ENCODE results near the gene KRTAP16-1. TPM values are rescaled to one million over a fixed set of nuclear protein-coding genes. Genes with fewer than 3 reads are reported as not detected.

The KRTAP16-1 gene
- total and polyA plus RNA-seq, 4 donors = not detected

- intact Hi-C loops (cut with DNase I) = no loop called here
These were observed 41.4 kb downstream of the KRTAP16-1 start for GRCh38 chr17:41267711-41268110.

GRCh38 chr17:41265078-41265477 is 44.0 kb downstream of the KRTAP16-1 start, which contains the start of gene KRTAP9-6:
TSS of gene KRTAP9-6 (plus strand) at chr17:41265378. CDS start at chr17:41265378, 0 bp downstream.
- intact Hi-C loops (cut with DNase I) = no loop called here
- Histone ChIP-seq H3K4me3 (ENCODE audit: low read length in 2 of 2) (no peak within 1 kb of the TSS), H3K4me1 (ENCODE audit: control insufficient read depth in 1 of 2, insufficient read depth in 2 of 2, low read length in 2 of 2) (no peaks in the 10 kb centered on the region), H3K27ac (ENCODE audit: low read depth in 1 of 2, low read length in 2 of 2) (no peak within 1 kb of the TSS), H3K27me3 (ENCODE audit: control insufficient read depth in 1 of 2, insufficient read depth in 2 of 2, low read length in 1 of 2) (no peaks in the 10 kb centered on the region), H3K36me3 (ENCODE audit: control insufficient read depth in 1 of 2, insufficient read depth in 2 of 2, low read length in 1 of 2) (no peaks in the 10 kb centered on the region), H3K9me3 (ENCODE audit: control insufficient read depth, low read length) (no peaks in the 10 kb centered on the region)
- DNase-seq (no peak), ATAC-seq (ENCODE audit: low FRiP score) (no peak)
- 57% methylated on average over 2 of the region's 2 CpGs for WGBS, 2 donors

More at GRCh38 chr17:41267711-41268110, 41.4 kb downstream of the KRTAP16-1 start:
- Histone ChIP-seq H3K4me1 (ENCODE audit: control insufficient read depth in 1 of 2, insufficient read depth in 2 of 2, low read length in 2 of 2) (no peaks in the 10 kb centered on the region), H3K9me3 (ENCODE audit: control insufficient read depth, low read length) (no peaks in the 10 kb centered on the region), H3K4me3 (ENCODE audit: low read length in 2 of 2) (no peak overlapping the region), H3K27me3 (ENCODE audit: control insufficient read depth in 1 of 2, insufficient read depth in 2 of 2, low read length in 1 of 2) (no peaks in the 10 kb centered on the region), H3K27ac (ENCODE audit: low read depth in 1 of 2, low read length in 2 of 2) (no peak overlapping the region), H3K36me3 (ENCODE audit: control insufficient read depth in 1 of 2, insufficient read depth in 2 of 2, low read length in 1 of 2) (no peaks in the 10 kb centered on the region)
- no peak for ATAC-seq (ENCODE audit: low FRiP score)
- DNase-seq = no peak
- WGBS, 2 donors = 81% methylated on average over 3 of the region's 3 CpGs; no CpG with 5 or more reads in 1 of the 2 donors

- Histone ChIP-seq H3K4me3 (ENCODE audit: low read length in 2 of 2) (no peak overlapping the region), H3K9me3 (ENCODE audit: control insufficient read depth, low read length) (no peaks in the 10 kb centered on the region), H3K4me1 (ENCODE audit: control insufficient read depth in 1 of 2, insufficient read depth in 2 of 2, low read length in 2 of 2) (no peaks in the 10 kb centered on the region), H3K27me3 (ENCODE audit: control insufficient read depth in 1 of 2, insufficient read depth in 2 of 2, low read length in 1 of 2) (no peaks in the 10 kb centered on the region), H3K27ac (ENCODE audit: low read depth in 1 of 2, low read length in 2 of 2) (no peak overlapping the region), H3K36me3 (ENCODE audit: control insufficient read depth in 1 of 2, insufficient read depth in 2 of 2, low read length in 1 of 2) (no peaks in the 10 kb centered on the region)
- intact Hi-C loops (cut with DNase I) = no loop called here
- 51% methylated on average over 3 of the region's 3 CpGs for WGBS, 2 donors
- DNase-seq (no peak), ATAC-seq (ENCODE audit: low FRiP score) (no peak)
These were observed 44.5 kb downstream of the KRTAP16-1 start for GRCh38 chr17:41264599-41264998.

- intact Hi-C loops (cut with DNase I) = no loop called here
- H3K9me3 ChIP-seq (ENCODE audit: control insufficient read depth, low read length) = no peaks in the 10 kb centered on the region
- DNase-seq (no peak), ATAC-seq (ENCODE audit: low FRiP score) (no peak)
- H3K36me3 ChIP-seq (ENCODE audit: control insufficient read depth in 1 of 2, insufficient read depth in 2 of 2, low read length in 1 of 2) = no peaks in the 10 kb centered on the region
- no peak overlapping the region for H3K27ac ChIP-seq (ENCODE audit: low read depth in 1 of 2, low read length in 2 of 2)
- no peak overlapping the region for H3K4me3 ChIP-seq (ENCODE audit: low read length in 2 of 2)
- no peaks in the 10 kb centered on the region for H3K27me3 ChIP-seq (ENCODE audit: control insufficient read depth in 1 of 2, insufficient read depth in 2 of 2, low read length in 1 of 2)
- H3K4me1 ChIP-seq (ENCODE audit: control insufficient read depth in 1 of 2, insufficient read depth in 2 of 2, low read length in 2 of 2) = no peaks in the 10 kb centered on the region
- 81 to 88% methylated on average over 2 of the region's 2 CpGs for WGBS, 2 donors
These were observed 45.9 kb downstream of the KRTAP16-1 start for GRCh38 chr17:41263212-41263611.

- H3K4me1 ChIP-seq (ENCODE audit: control insufficient read depth in 1 of 2, insufficient read depth in 2 of 2, low read length in 2 of 2) = no peaks in the 10 kb centered on the region
- no peak overlapping the region for H3K27ac ChIP-seq (ENCODE audit: low read depth in 1 of 2, low read length in 2 of 2)
- H3K36me3 ChIP-seq (ENCODE audit: control insufficient read depth in 1 of 2, insufficient read depth in 2 of 2, low read length in 1 of 2) = no peaks in the 10 kb centered on the region
- H3K27me3 ChIP-seq (ENCODE audit: control insufficient read depth in 1 of 2, insufficient read depth in 2 of 2, low read length in 1 of 2) = no peaks in the 10 kb centered on the region
- no peak overlapping the region for H3K4me3 ChIP-seq (ENCODE audit: low read length in 2 of 2)
- DNase-seq (no peak), ATAC-seq (ENCODE audit: low FRiP score) (no peak)
- no peaks in the 10 kb centered on the region for H3K9me3 ChIP-seq (ENCODE audit: control insufficient read depth, low read length)
- intact Hi-C loops (cut with DNase I) = no loop called here
These were observed 50.7 kb downstream of the KRTAP16-1 start for GRCh38 chr17:41258406-41258805.

Other genes with a start within 250 kb of the KRTAP16-1 start
Only the 30 nearest of the 36 such genes appear.
- not detected for gene KRTAP4-16, start 207.1 kb downstream of the KRTAP16-1 start, total RNA-seq
- not detected for gene KRTAP4-16, start 207.1 kb downstream of the KRTAP16-1 start, polyA plus RNA-seq
- gene KRTAP4-9, start 203.9 kb downstream of the KRTAP16-1 start, total RNA-seq = not detected
- under 1 TPM in 1 of 2 donors, not detected in 1; 0.13 TPM for gene KRTAP4-9, start 203.9 kb downstream of the KRTAP16-1 start, polyA plus RNA-seq
- gene KRTAP4-11, start 190.9 kb downstream of the KRTAP16-1 start, total RNA-seq = not detected
- not detected for gene KRTAP4-11, start 190.9 kb downstream of the KRTAP16-1 start, polyA plus RNA-seq
- gene KRTAP4-12, start 185.1 kb downstream of the KRTAP16-1 start, total RNA-seq = not detected
- gene KRTAP4-12, start 185.1 kb downstream of the KRTAP16-1 start, polyA plus RNA-seq = not detected
- gene KRTAP4-6, start 168.8 kb downstream of the KRTAP16-1 start, total RNA-seq = not detected
- not detected for gene KRTAP4-6, start 168.8 kb downstream of the KRTAP16-1 start, polyA plus RNA-seq
- not detected for gene KRTAP4-5, start 159.5 kb downstream of the KRTAP16-1 start, total RNA-seq
- gene KRTAP4-5, start 159.5 kb downstream of the KRTAP16-1 start, polyA plus RNA-seq = not detected
- not detected for gene KRTAP4-4, start 148.6 kb downstream of the KRTAP16-1 start, total RNA-seq
- not detected for gene KRTAP4-4, start 148.6 kb downstream of the KRTAP16-1 start, polyA plus RNA-seq
- not detected for gene KRTAP4-3, start 141.1 kb downstream of the KRTAP16-1 start, total RNA-seq
- not detected for gene KRTAP4-3, start 141.1 kb downstream of the KRTAP16-1 start, polyA plus RNA-seq
- not detected for gene KRTAP4-2, start 131.1 kb downstream of the KRTAP16-1 start, total RNA-seq
- gene KRTAP4-2, start 131.1 kb downstream of the KRTAP16-1 start, polyA plus RNA-seq = not detected
- not detected for gene KRTAP4-1, start 124.4 kb downstream of the KRTAP16-1 start, total RNA-seq
- not detected for gene KRTAP4-1, start 124.4 kb downstream of the KRTAP16-1 start, polyA plus RNA-seq
- gene KRTAP9-1, start 119.4 kb downstream of the KRTAP16-1 start, total RNA-seq = not detected
- not detected for gene KRTAP9-1, start 119.4 kb downstream of the KRTAP16-1 start, polyA plus RNA-seq
- gene KRTAP9-2, start 82.7 kb downstream of the KRTAP16-1 start, total RNA-seq = not detected
- gene KRTAP9-2, start 82.7 kb downstream of the KRTAP16-1 start, polyA plus RNA-seq = not detected
- gene KRTAP9-3, start 76.9 kb downstream of the KRTAP16-1 start, total RNA-seq = not detected
- gene KRTAP9-3, start 76.9 kb downstream of the KRTAP16-1 start, polyA plus RNA-seq = not detected
- gene KRTAP9-8, start 71.3 kb downstream of the KRTAP16-1 start, total RNA-seq = not detected
- gene KRTAP9-8, start 71.3 kb downstream of the KRTAP16-1 start, polyA plus RNA-seq = not detected
- not detected for gene KRTAP9-4, start 59.6 kb downstream of the KRTAP16-1 start, total RNA-seq
- under 1 TPM in 1 of 2 donors, not detected in 1; 0.75 TPM for gene KRTAP9-4, start 59.6 kb downstream of the KRTAP16-1 start, polyA plus RNA-seq
- gene KRTAP9-9, start 53.9 kb downstream of the KRTAP16-1 start, total RNA-seq = not detected
- not detected for gene KRTAP9-9, start 53.9 kb downstream of the KRTAP16-1 start, polyA plus RNA-seq
- gene KRTAP9-6, start 43.9 kb downstream of the KRTAP16-1 start, total RNA-seq = not detected
- not detected for gene KRTAP9-6, start 43.9 kb downstream of the KRTAP16-1 start, polyA plus RNA-seq
- not detected for gene KRTAP9-7, start 33.6 kb downstream of the KRTAP16-1 start, total RNA-seq
- not detected for gene KRTAP9-7, start 33.6 kb downstream of the KRTAP16-1 start, polyA plus RNA-seq
- gene KRTAP29-1, start 6.5 kb downstream of the KRTAP16-1 start, total RNA-seq = not detected
- gene KRTAP29-1, start 6.5 kb downstream of the KRTAP16-1 start, polyA plus RNA-seq = not detected
- not detected for gene KRTAP17-1, start 6.4 kb upstream of the KRTAP16-1 start, total RNA-seq
- gene KRTAP17-1, start 6.4 kb upstream of the KRTAP16-1 start, polyA plus RNA-seq = not detected
- gene KRT33A, start 41.5 kb upstream of the KRTAP16-1 start, total RNA-seq = not detected
- not detected for gene KRT33A, start 41.5 kb upstream of the KRTAP16-1 start, polyA plus RNA-seq
- gene KRT33B, start 60.5 kb upstream of the KRTAP16-1 start, total RNA-seq = not detected
- not detected for gene KRT33B, start 60.5 kb upstream of the KRTAP16-1 start, polyA plus RNA-seq
- gene KRT34, start 73.0 kb upstream of the KRTAP16-1 start, total RNA-seq = not detected
- not detected for gene KRT34, start 73.0 kb upstream of the KRTAP16-1 start, polyA plus RNA-seq
- gene KRT31, start 88.3 kb upstream of the KRTAP16-1 start, total RNA-seq = not detected
- gene KRT31, start 88.3 kb upstream of the KRTAP16-1 start, polyA plus RNA-seq = not detected
- not detected for gene KRT37, start 115.3 kb upstream of the KRTAP16-1 start, total RNA-seq
- not detected for gene KRT37, start 115.3 kb upstream of the KRTAP16-1 start, polyA plus RNA-seq
- not detected for gene KRT38, start 131.7 kb upstream of the KRTAP16-1 start, total RNA-seq
- not detected for gene KRT38, start 131.7 kb upstream of the KRTAP16-1 start, polyA plus RNA-seq
- gene KRT32, start 158.1 kb upstream of the KRTAP16-1 start, total RNA-seq = not detected
- not detected for gene KRT32, start 158.1 kb upstream of the KRTAP16-1 start, polyA plus RNA-seq
- gene KRT35, start 171.8 kb upstream of the KRTAP16-1 start, total RNA-seq = not detected
- not detected for gene KRT35, start 171.8 kb upstream of the KRTAP16-1 start, polyA plus RNA-seq
- not detected for gene KRT36, start 180.6 kb upstream of the KRTAP16-1 start, total RNA-seq
- gene KRT36, start 180.6 kb upstream of the KRTAP16-1 start, polyA plus RNA-seq = under 1 TPM in 1 of 2 donors, not detected in 1; 0.50 TPM
- gene KRT13, start 196.3 kb upstream of the KRTAP16-1 start, total RNA-seq = not detected
- gene KRT13, start 196.3 kb upstream of the KRTAP16-1 start, polyA plus RNA-seq = 10 to 100 TPM; 11.4 to 38.3 TPM